ENCODE data around the gene DHRS4. TPM values are rescaled to one million over a fixed set of nuclear protein-coding genes. Genes with fewer than 3 reads are reported as not detected.
"Not testable (repeated sequence)": the region's sequence is repeated elsewhere in the genome, so short reads cannot be mapped to it uniquely, and the experiment has no call there.

DHRS4 gene
- total and polyA plus RNA-seq, 2 experiments from 2014 or later: 25.4 to 35.4 TPM

GRCh38 chr14:23939607-23940326 lies 13.8 kb upstream of the DHRS4 start:
- Histone ChIP-seq H3K4me1 (ENCODE audit: insufficient read depth) (no peaks in the 10 kb centered on the region), H4K20me1 (ENCODE audit: insufficient read depth) (no peaks in the 10 kb centered on the region), H3K79me2 (ENCODE audit: insufficient read depth) (no peaks in the 10 kb centered on the region), H3K27me3 (replicated peaks; ENCODE audit: insufficient read depth) (no peaks in the 10 kb centered on the region), H3K27ac (no peak overlapping the region), H2AFZ (no peak overlapping the region), H3K9me2 (ENCODE audit: insufficient read depth) (no peaks in the 10 kb centered on the region), H3K9me3 (ENCODE audit: low read depth) (no peaks in the 10 kb centered on the region), H3K4me3 (no peak overlapping the region), H3K36me3 (ENCODE audit: low read depth) (no peaks in the 10 kb centered on the region), H3K9ac (no peak overlapping the region), H3F3A (ENCODE audit: insufficient read depth) (no peaks in the 10 kb centered on the region), H3K4me2 (ENCODE audit: unreplicated experiment) (no peak overlapping the region)
- WGBS, 2 experiments (ENCODE audit: low coverage in 1 of 2, low lambda C conversion rate in 2 of 2, missing lambda C conversion rate in 2 of 2): 55 to 71% methylated on average over 3 of the region's 3 CpGs
- no peak for TF ChIP-seq EZH2 (IDR thresholded peaks at IDR 0.05; ENCODE audit: insufficient read depth, poor library complexity, severe bottlenecking)
- TF ChIP-seq EZH2phosphoT487 (IDR thresholded peaks at IDR 0.05; ENCODE audit: insufficient read depth, low read depth): no peak
- no peak for DNase-seq
- in situ Hi-C loops (cut with MboI): no loop called here

- Histone ChIP-seq H3K9me3 (ENCODE audit: low read depth) (no peaks in the 10 kb centered on the region), H3K36me3 (ENCODE audit: low read depth) (no peaks in the 10 kb centered on the region), H3K4me2 (ENCODE audit: unreplicated experiment) (no peak overlapping the region), H3K79me2 (ENCODE audit: insufficient read depth) (peaks cover 4% of the 10 kb centered on the region; the same call in 1 of the 2 replicates), H3K9ac (no peak overlapping the region), H2AFZ (no peak overlapping the region), H3K9me2 (ENCODE audit: insufficient read depth) (no peaks in the 10 kb centered on the region), H3K4me1 (ENCODE audit: insufficient read depth) (no peaks in the 10 kb centered on the region), H3K4me3 (no peak overlapping the region), H3K27ac (no peak overlapping the region), H3F3A (ENCODE audit: insufficient read depth) (no peaks in the 10 kb centered on the region), H4K20me1 (ENCODE audit: insufficient read depth) (no peaks in the 10 kb centered on the region), H3K27me3 (replicated peaks; ENCODE audit: insufficient read depth) (no peaks in the 10 kb centered on the region)
- no peak for DNase-seq
- in situ Hi-C loops (cut with MboI): no loop called here
- 51 to 59% methylated on average over 3 of the region's 3 CpGs for WGBS, 2 experiments (ENCODE audit: low coverage in 1 of 2, low lambda C conversion rate in 2 of 2, missing lambda C conversion rate in 2 of 2)
- no peak for TF ChIP-seq EZH2 (IDR thresholded peaks at IDR 0.05; ENCODE audit: insufficient read depth, poor library complexity, severe bottlenecking)
- no peak for TF ChIP-seq EZH2phosphoT487 (IDR thresholded peaks at IDR 0.05; ENCODE audit: insufficient read depth, low read depth)
These were observed 12.3 kb upstream of the DHRS4 start for GRCh38 chr14:23941230-23941629.

GRCh38 chr14:23941669-23942068 lies 11.9 kb upstream of the DHRS4 start:
- Histone ChIP-seq H3K4me3 (no peak overlapping the region), H3K4me1 (ENCODE audit: insufficient read depth) (no peaks in the 10 kb centered on the region), H3K27ac (no peak overlapping the region), H4K20me1 (ENCODE audit: insufficient read depth) (no peaks in the 10 kb centered on the region), H3K27me3 (replicated peaks; ENCODE audit: insufficient read depth) (no peaks in the 10 kb centered on the region), H3K9me3 (ENCODE audit: low read depth) (no peaks in the 10 kb centered on the region), H3K36me3 (ENCODE audit: low read depth) (no peaks in the 10 kb centered on the region), H2AFZ (no peak overlapping the region), H3K79me2 (ENCODE audit: insufficient read depth) (peaks cover 4% of the 10 kb centered on the region; the same call in 1 of the 2 replicates), H3K9ac (no peak overlapping the region), H3F3A (ENCODE audit: insufficient read depth) (no peaks in the 10 kb centered on the region), H3K9me2 (ENCODE audit: insufficient read depth) (no peaks in the 10 kb centered on the region), H3K4me2 (ENCODE audit: unreplicated experiment) (no peak overlapping the region)
- no peak for DNase-seq
- no peak for TF ChIP-seq EZH2phosphoT487 (IDR thresholded peaks at IDR 0.05; ENCODE audit: insufficient read depth, low read depth)
- TF ChIP-seq EZH2 (IDR thresholded peaks at IDR 0.05; ENCODE audit: insufficient read depth, poor library complexity, severe bottlenecking): no peak
- in situ Hi-C loops (cut with MboI): no loop called here

- in situ Hi-C loops (cut with MboI): no loop called here
- 81 to 88% methylated on average over 7 of the region's 7 CpGs for WGBS, 2 experiments (ENCODE audit: low coverage in 1 of 2, low lambda C conversion rate in 2 of 2, missing lambda C conversion rate in 2 of 2)
These were observed 11.0 kb upstream of the DHRS4 start for GRCh38 chr14:23942587-23942986.

GRCh38 chr14:23949069-23949468 lies 4.5 kb upstream of the DHRS4 start:
- H3K9me2 ChIP-seq (ENCODE audit: insufficient read depth); H3K27ac ChIP-seq; H3F3A ChIP-seq (ENCODE audit: insufficient read depth); H2AFZ ChIP-seq; H3K4me3 ChIP-seq; H3K4me2 ChIP-seq (ENCODE audit: unreplicated experiment); H3K9me3 ChIP-seq (ENCODE audit: low read depth); H3K27me3 ChIP-seq (replicated peaks; ENCODE audit: insufficient read depth); DNase-seq; in situ Hi-C loops (cut with MboI); H3K36me3 ChIP-seq (ENCODE audit: low read depth); H3K79me2 ChIP-seq (ENCODE audit: insufficient read depth); H3K9ac ChIP-seq; H4K20me1 ChIP-seq (ENCODE audit: insufficient read depth); H3K4me1 ChIP-seq (ENCODE audit: insufficient read depth): not testable (repeated sequence)
- WGBS, 2 experiments (ENCODE audit: low coverage in 1 of 2, low lambda C conversion rate in 2 of 2, missing lambda C conversion rate in 2 of 2): 58 to 66% methylated on average over 2 of the region's 2 CpGs

More at GRCh38 chr14:23942587-23942986, 11.0 kb upstream of the DHRS4 start:
- no peak overlapping the region for H3K4me3 ChIP-seq
- no peak overlapping the region for H2AFZ ChIP-seq
- no peaks in the 10 kb centered on the region for H3K9me3 ChIP-seq (ENCODE audit: low read depth)
- H3K4me2 ChIP-seq (ENCODE audit: unreplicated experiment): no peak overlapping the region
- H3K27ac ChIP-seq: no peak overlapping the region
- no peaks in the 10 kb centered on the region for H4K20me1 ChIP-seq (ENCODE audit: insufficient read depth)
- H3F3A ChIP-seq (ENCODE audit: insufficient read depth): no peaks in the 10 kb centered on the region
- DNase-seq: no peak
- H3K36me3 ChIP-seq (ENCODE audit: low read depth): no peaks in the 10 kb centered on the region
- H3K9ac ChIP-seq: no peak overlapping the region
- TF ChIP-seq EZH2 (IDR thresholded peaks at IDR 0.05; ENCODE audit: insufficient read depth, poor library complexity, severe bottlenecking) (no peak), EZH2phosphoT487 (IDR thresholded peaks at IDR 0.05; ENCODE audit: insufficient read depth, low read depth) (no peak)
- H3K4me1 ChIP-seq (ENCODE audit: insufficient read depth): no peaks in the 10 kb centered on the region
- H3K9me2 ChIP-seq (ENCODE audit: insufficient read depth): no peaks in the 10 kb centered on the region
- peaks cover 4% of the 10 kb centered on the region; the same call in 1 of the 2 replicates for H3K79me2 ChIP-seq (ENCODE audit: insufficient read depth)
- H3K27me3 ChIP-seq (replicated peaks; ENCODE audit: insufficient read depth): no peaks in the 10 kb centered on the region
